ENCODE data around the gene RHBDD3. TPM values are rescaled to one million over a fixed set of nuclear protein-coding genes. Genes with fewer than 3 reads are reported as not detected.
A peak's percentile ranks its signal among the peaks of the same experiment; 100 is the strongest.

The RHBDD3 gene
- total and polyA plus RNA-seq, 2 of the 4 experiments (the other 2 are of a cell fraction), result 5.7 to 21.5 TPM

- H3K56ac ChIP-seq (ENCODE audit: extremely low read depth, insufficient read depth, low read length), result no peak overlapping the region
- dilution Hi-C loops (cut with HindIII; ENCODE audit: low sequenced_read_pairs, unreplicated experiment), result no loop called here
- TF ChIP-seq MXI1 (IDR thresholded peaks at IDR 0.05; ENCODE audit: borderline replicate concordance, low read depth, low read length) (no peak), SMC3 (IDR thresholded peaks at IDR 0.05; ENCODE audit: low read depth, low read length) (no peak), NFE2L2 (IDR thresholded peaks at IDR 0.05; ENCODE audit: low read depth, low read length) (no peak), FOS (IDR thresholded peaks at IDR 0.05; ENCODE audit: low read depth, low read length) (no peak), MAZ (IDR thresholded peaks at IDR 0.05; ENCODE audit: borderline replicate concordance, low read depth, low read length) (no peak)
- H3K36me3 ChIP-seq (ENCODE audit: control insufficient read depth, insufficient read depth, low read length), result no peaks in the 10 kb centered on the region
- H4K8ac ChIP-seq (ENCODE audit: low read depth in 2 of 2, low read length in 2 of 2), result no peak overlapping the region
- ChIA-PET POLR2A (ENCODE audit: unreplicated experiment) (no interaction called here), CTCF (interaction anchor here (0.6 kb wide), 1 partner anchor 1280 kb away, joined by 4 read pairs; no protein-coding TSS in a partner anchor)
- intact Hi-C loops (cut with micrococcal nuclease), result no loop called here
- no peak overlapping the region for H3K14ac ChIP-seq (replicated peaks; ENCODE audit: low read depth, low read length)
- no peak overlapping the region for H4K91ac ChIP-seq (ENCODE audit: insufficient read depth, low read depth, low read length)
- no peak overlapping the region for H3K23ac ChIP-seq (ENCODE audit: low read depth, low read length)
- no peak for DNase-seq
- ATAC-seq (ENCODE audit: low read depth), result no peak
- no peak overlapping the region for H2BK5ac ChIP-seq (ENCODE audit: low read depth, low read length, poor library complexity, severe bottlenecking)
- H3K9me1 ChIP-seq (ENCODE audit: insufficient read depth, low read length), result no peaks in the 10 kb centered on the region
- H3K9me3 ChIP-seq (ENCODE audit: control insufficient read depth, insufficient read depth, low read length), result no peaks in the 10 kb centered on the region
- no TSS peak for BruUV-seq (replicated peaks)
- H2AK5ac ChIP-seq (ENCODE audit: low read depth, low read length), result peak overlapping the region; percentile 37; the same call in 1 of the 2 replicates
- no peak overlapping the region for H2AK9ac ChIP-seq (replicated peaks; ENCODE audit: low read depth, low read length, poor library complexity)
- H2BK120ac ChIP-seq (ENCODE audit: low read depth, low read length), result no peak overlapping the region
- H4K20me1 ChIP-seq (ENCODE audit: insufficient read depth, low read length), result no peaks in the 10 kb centered on the region
- in situ Hi-C loops (cut with MboI; ENCODE audit: low sequenced_read_pairs), result no loop called here
- peak overlapping the region; percentile 15 for H2AFZ ChIP-seq (replicated peaks; ENCODE audit: low read length, poor library complexity)
- no peaks in the 10 kb centered on the region for H3K79me1 ChIP-seq (ENCODE audit: low read depth in 1 of 2, low read length in 2 of 2)
- H2BK15ac ChIP-seq (ENCODE audit: low read depth, low read length), result no peak overlapping the region
- H3K9ac ChIP-seq (ENCODE audit: low read depth, low read length), result no peak overlapping the region
- H3K27ac ChIP-seq (ENCODE audit: insufficient read depth, low read length), result no peak overlapping the region
- H2BK20ac ChIP-seq (ENCODE audit: low read depth, low read length), result no peak overlapping the region
- no peak overlapping the region for H3K4ac ChIP-seq (ENCODE audit: low read depth, low read length)
- H3K4me3 ChIP-seq (ENCODE audit: insufficient read depth, low read depth, low read length), result no peak overlapping the region
- peaks cover 14% of the 10 kb centered on the region for H3K27me3 ChIP-seq (ENCODE audit: control insufficient read depth, insufficient read depth, low read length)
- no peak overlapping the region for H3K18ac ChIP-seq (ENCODE audit: low read depth, low read length)
- H3K4me1 ChIP-seq (ENCODE audit: control insufficient read depth, insufficient read depth, low read length), result peaks cover 11% of the 10 kb centered on the region
- no peak overlapping the region for H3K4me2 ChIP-seq (ENCODE audit: low read depth, low read length)
- 73% methylated on average over 7 of the region's 13 CpGs; no CpG with 5 or more reads in 1 of the 2 experiments for WGBS, 2 experiments (ENCODE audit: extremely low coverage in 2 of 2, insufficient read length in 1 of 2)
- H4K5ac ChIP-seq (ENCODE audit: low read depth, low read length), result no peak overlapping the region
These were observed 49.7 kb downstream of the RHBDD3 start for GRCh38 chr22:29217827-29218757.

Data from IMR-90 (cell line).